Stimulated activated CD8-positive, alpha-beta memory T cell treated with anti-CD3 and anti-CD28 coated beads, Interleukin-4, amount 100 ng/mL, for 4 hours (primary cell): ENCODE results near the gene PPOX.

Source experiments
- DNase-seq, 2 donors: peaks; one replicate each; pipeline ENCODE4 v3.0.0-alpha.2; 2020; ENCODE audit warnings: low read depth in 2 of 2, low spot score in 1 of 2

The PPOX gene

GRCh38 chr1:161175771-161176453 lies 9.7 kb downstream of the PPOX start:
- no peak for DNase-seq

- no peak for DNase-seq
These were observed 10.4 kb downstream of the PPOX start for GRCh38 chr1:161176468-161177111.

- peak; percentile 89 to 97 for DNase-seq
These were observed 11.1 kb downstream of the PPOX start, which contains the start of gene B4GALT3 for GRCh38 chr1:161177112-161177935. TSS of gene B4GALT3 (minus strand) at chr1:161177507. CDS start at chr1:161176060, 1,447 bp downstream.

GRCh38 chr1:161177936-161178244 lies 11.7 kb downstream of the PPOX start:
- no peak for DNase-seq

GRCh38 chr1:161179698-161180097 lies 13.5 kb downstream of the PPOX start:
- DNase-seq = no peak

GRCh38 chr1:161180639-161181038 lies 14.4 kb downstream of the PPOX start:
- no peak for DNase-seq

- DNase-seq = peak in 1 of 2 donors; percentile 22
These were observed 16.0 kb downstream of the PPOX start for GRCh38 chr1:161182214-161182613.

- peak; percentile 39 to 45 for DNase-seq
These were observed 19.1 kb downstream of the PPOX start for GRCh38 chr1:161185282-161185682.

GRCh38 chr1:161185732-161186311 lies 19.6 kb downstream of the PPOX start:
- no peak for DNase-seq

- DNase-seq = no peak
These were observed 21.1 kb downstream of the PPOX start for GRCh38 chr1:161187311-161187710.

GRCh38 chr1:161188381-161188780 lies 22.2 kb downstream of the PPOX start:
- no peak for DNase-seq

- no peak for DNase-seq
These were observed 22.8 kb downstream of the PPOX start for GRCh38 chr1:161189036-161189435.

GRCh38 chr1:161190962-161191521 lies 24.8 kb downstream of the PPOX start:
- DNase-seq = no peak

GRCh38 chr1:161191971-161192370 lies 25.7 kb downstream of the PPOX start:
- no peak for DNase-seq

GRCh38 chr1:161192476-161193465 lies 26.5 kb downstream of the PPOX start:
- no peak for DNase-seq

- no peak for DNase-seq
These were observed 27.5 kb downstream of the PPOX start for GRCh38 chr1:161193561-161194235.

- no peak for DNase-seq
These were observed 28.9 kb downstream of the PPOX start for GRCh38 chr1:161195171-161195570.

- no peak for DNase-seq
These were observed 29.9 kb downstream of the PPOX start for GRCh38 chr1:161196111-161196510.
